SW480 (cell line): ENCODE data around the gene PHF20.
A peak's percentile ranks its signal among the peaks of the same experiment; 100 is the strongest.
"Not testable (repeated sequence)": the region's sequence is repeated elsewhere in the genome, so short reads cannot be mapped to it uniquely, and the experiment has no call there.

Source experiments
- DNase-seq: peaks from one replicate; pipeline ENCODE4 v3.0.0-alpha.2; 2016; ENCODE audit warnings: low spot score

PHF20 gene

GRCh38 chr20:35978041-35978513, 206.3 kb downstream of the PHF20 start:
- no peak for DNase-seq

- DNase-seq = no peak
These were observed 207.7 kb downstream of the PHF20 start for GRCh38 chr20:35979544-35979943.

- DNase-seq = no peak
These were observed 210.2 kb downstream of the PHF20 start for GRCh38 chr20:35981969-35982368.

GRCh38 chr20:35984382-35984781, 212.6 kb downstream of the PHF20 start:
- DNase-seq = no peak

- no peak for DNase-seq
These were observed 214.0 kb downstream of the PHF20 start for GRCh38 chr20:35985806-35986205.

GRCh38 chr20:35988910-35989463, 217.2 kb downstream of the PHF20 start:
- DNase-seq = no peak

- peak; percentile 56 for DNase-seq
These were observed 219.4 kb downstream of the PHF20 start for GRCh38 chr20:35991142-35991771.

- DNase-seq = peak; percentile 86
These were observed 221.0 kb downstream of the PHF20 start for GRCh38 chr20:35992713-35993335.

GRCh38 chr20:35994994-35995453, 223.2 kb downstream of the PHF20 start:
- peak; percentile 97 for DNase-seq

GRCh38 chr20:35996492-35996891, 224.7 kb downstream of the PHF20 start:
- not testable (repeated sequence) for DNase-seq
